HG03521 (cell line): ENCODE data around the gene TRIM56.
"Not testable (repeated sequence)": the region's sequence is repeated elsewhere in the genome, so short reads cannot be mapped to it uniquely, and the experiment has no call there.

Source experiments
- ATAC-seq: cut with Tn5 transposase; IDR thresholded peaks from one replicate; pipeline ENCODE4 v1.9.1; 2021; ENCODE audit warnings: mild to moderate bottlenecking, moderate library complexity; ENCODE audit not compliant: unreplicated experiment

Gene TRIM56

GRCh38 chr7:101088858-101089529, 3.7 kb downstream of the TRIM56 start:
- ATAC-seq, result no peak

- ATAC-seq, result no peak
Observed at GRCh38 chr7:101089876-101090275, 4.6 kb downstream of the TRIM56 start.

GRCh38 chr7:101092266-101092905, 7.1 kb downstream of the TRIM56 start:
- ATAC-seq, result not testable (repeated sequence)

- ATAC-seq, result no peak
Observed at GRCh38 chr7:101093906-101094305, 8.6 kb downstream of the TRIM56 start.

GRCh38 chr7:101094376-101094775, 9.1 kb downstream of the TRIM56 start:
- no peak for ATAC-seq

GRCh38 chr7:101094791-101095375, 9.6 kb downstream of the TRIM56 start:
- no peak for ATAC-seq

- no peak for ATAC-seq
Observed at GRCh38 chr7:101096331-101096956, 11.2 kb downstream of the TRIM56 start.

- ATAC-seq, result no peak
Observed at GRCh38 chr7:101096957-101097347, 11.7 kb downstream of the TRIM56 start.

GRCh38 chr7:101097561-101097960, 12.3 kb downstream of the TRIM56 start:
- no peak for ATAC-seq

- no peak for ATAC-seq
Observed at GRCh38 chr7:101099969-101100781, 14.9 kb downstream of the TRIM56 start.

GRCh38 chr7:101100858-101101847, 15.9 kb downstream of the TRIM56 start:
- ATAC-seq, result no peak

GRCh38 chr7:101102026-101102425, 16.7 kb downstream of the TRIM56 start:
- no peak for ATAC-seq

GRCh38 chr7:101103701-101104100, 18.4 kb downstream of the TRIM56 start:
- not testable (repeated sequence) for ATAC-seq

GRCh38 chr7:101104193-101104713, 19.0 kb downstream of the TRIM56 start:
- ATAC-seq, result no peak

- no peak for ATAC-seq
Observed at GRCh38 chr7:101104799-101105198, 19.5 kb downstream of the TRIM56 start.

- not testable (repeated sequence) for ATAC-seq
Observed at GRCh38 chr7:101105248-101105647, 20.0 kb downstream of the TRIM56 start.

GRCh38 chr7:101106386-101106785, 21.1 kb downstream of the TRIM56 start:
- ATAC-seq, result no peak

GRCh38 chr7:101108330-101108857, 23.1 kb downstream of the TRIM56 start:
- ATAC-seq, result no peak

- no peak for ATAC-seq
Observed at GRCh38 chr7:101108961-101109360, 23.7 kb downstream of the TRIM56 start.
